Trophoblast cell (in vitro differentiated cells and primary cell): ENCODE results near the gene KRABD2.

Experiments
- DNase-seq, 2 donors: peaks; one replicate each; pipeline ENCODE4 v3.0.0-alpha.2; 2016
- H2AFZ ChIP-seq: 2 replicates; pipeline ENCODE4 v1.6.1; 2013; ENCODE audit warnings: low read length, moderate library complexity, mild to moderate bottlenecking; ENCODE audit not compliant: insufficient read depth, poor library complexity
- H2AK5ac ChIP-seq: 2 replicates; pipeline ENCODE4 v1.6.1; 2013; ENCODE audit warnings: mild to moderate bottlenecking, low read length
- H2BK120ac ChIP-seq: 2 replicates; pipeline ENCODE4 v1.6.1; 2013; ENCODE audit warnings: low read length, mild to moderate bottlenecking, moderate library complexity; ENCODE audit not compliant: insufficient read depth, poor library complexity
- H2BK12ac ChIP-seq: 2 replicates; pipeline ENCODE4 v1.6.1; 2013; ENCODE audit warnings: mild to moderate bottlenecking, low read length, moderate library complexity
- H2BK5ac ChIP-seq: 2 replicates; pipeline ENCODE4 v1.6.1; 2013; ENCODE audit warnings: low read length, low read depth, moderate library complexity, mild to moderate bottlenecking; ENCODE audit not compliant: poor library complexity
- H3K14ac ChIP-seq: 2 replicates; pipeline ENCODE4 v1.6.1; 2013; ENCODE audit warnings: mild to moderate bottlenecking, low read length
- H3K18ac ChIP-seq: 2 replicates; pipeline ENCODE4 v1.6.1; 2013; ENCODE audit warnings: mild to moderate bottlenecking, low read length
- H3K23ac ChIP-seq: 2 replicates; pipeline ENCODE4 v1.6.1; 2013; ENCODE audit warnings: low read length
- H3K27ac ChIP-seq: 2 replicates; pipeline ENCODE4 v1.5.1; 2013; ENCODE audit warnings: low read depth, mild to moderate bottlenecking, inconsistent platforms, low read length, moderate library complexity
- H3K27me3 ChIP-seq: 2 replicates; pipeline ENCODE4 v1.6.1; 2013; ENCODE audit warnings: inconsistent platforms, mild to moderate bottlenecking, low read length, moderate library complexity; ENCODE audit not compliant: insufficient read depth
- H3K36me3 ChIP-seq, 2 experiments: 1 replicate in 1 of 2; 2 replicates in 1 of 2; pipeline ENCODE4 v1.6.1; 2013; ENCODE audit warnings: low read length in 2 of 2, mild to moderate bottlenecking in 2 of 2, moderate library complexity in 1 of 2; ENCODE audit not compliant: insufficient read depth in 2 of 2, control insufficient read depth in 1 of 2
- H3K4ac ChIP-seq: 2 replicates; pipeline ENCODE4 v1.6.1; 2013; ENCODE audit warnings: low read depth, mild to moderate bottlenecking, low read length, moderate library complexity
- H3K4me1 ChIP-seq, 2 experiments: 1 replicate in 1 of 2; 2 replicates in 1 of 2; pipeline ENCODE4 v1.6.1; 2013; ENCODE audit warnings: low read length in 2 of 2, mild to moderate bottlenecking in 2 of 2, moderate library complexity in 1 of 2; ENCODE audit not compliant: insufficient read depth in 2 of 2, control insufficient read depth in 1 of 2
- H3K4me2 ChIP-seq: 2 replicates; pipeline ENCODE4 v1.6.1; 2013; ENCODE audit warnings: inconsistent platforms, mild to moderate bottlenecking, low read length, moderate library complexity
- H3K4me3 ChIP-seq: 2 replicates; pipeline ENCODE4 v1.5.1; 2013; ENCODE audit warnings: mild to moderate bottlenecking, low read depth, low read length, inconsistent platforms
- H3K79me1 ChIP-seq: one replicate; pipeline ENCODE4 v1.6.1; 2013; ENCODE audit warnings: low read length
- H3K79me2 ChIP-seq: 2 replicates; pipeline ENCODE4 v1.6.1; 2013; ENCODE audit warnings: low read length, mild to moderate bottlenecking; ENCODE audit not compliant: control insufficient read depth, insufficient read depth, poor library complexity
- H3K9ac ChIP-seq: 2 replicates; pipeline ENCODE4 v1.6.1; 2013; ENCODE audit warnings: mild to moderate bottlenecking, low read length
- H3K9me3 ChIP-seq: 2 replicates; pipeline ENCODE4 v1.6.1; 2013; ENCODE audit warnings: low read depth, mild to moderate bottlenecking, control low read depth, inconsistent platforms, low read length; ENCODE audit not compliant: insufficient read depth
- H4K12ac ChIP-seq: 2 replicates; pipeline ENCODE4 v1.6.1; 2013; ENCODE audit warnings: low read depth, mild to moderate bottlenecking, low read length, moderate library complexity
- H4K8ac ChIP-seq: 2 replicates; pipeline ENCODE4 v1.6.1; 2013; ENCODE audit warnings: low read depth, mild to moderate bottlenecking, low read length, moderate library complexity
- H4K91ac ChIP-seq: one replicate; pipeline ENCODE4 v1.6.1; 2013; ENCODE audit warnings: low read depth, mild to moderate bottlenecking, low read length, moderate library complexity
- WGBS: extraction: QIAGEN DNeasy Blood & Tissue Kit; methylation state at CpG from one replicate; pipeline ENCODE4 v1.1.7; 2013; ENCODE audit warnings: missing lambda C conversion rate; ENCODE audit not compliant: insufficient read length, insufficient coverage; ENCODE audit errors: extremely low coverage; 5-methylcytosine and 5-hydroxymethylcytosine counted together

Gene KRABD2

DNA sequence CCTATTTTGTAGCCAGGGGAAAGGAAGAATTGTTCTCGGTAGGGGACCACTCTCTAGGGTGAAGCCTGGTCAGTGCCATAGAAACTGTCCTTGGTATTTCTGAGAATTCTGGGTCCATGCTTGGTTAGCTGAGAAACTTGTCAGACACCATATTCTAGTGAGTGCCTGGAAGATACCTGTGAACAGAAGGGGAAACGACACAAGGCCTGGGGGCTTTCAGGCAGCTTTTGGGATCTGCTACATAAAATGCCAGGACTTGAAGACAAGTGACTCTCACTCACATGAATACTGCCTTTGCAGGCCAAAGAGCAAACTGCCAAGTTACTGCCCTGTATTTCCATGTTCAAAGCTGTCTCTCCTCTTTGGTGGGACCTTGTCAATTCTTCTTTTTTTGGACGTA lies 18.6 kb downstream of the KRABD2 start:
- Histone ChIP-seq H3K9me3 (no peaks in the 10 kb centered on the region), H3K4me1 (peaks cover 4 to 9% of the 10 kb centered on the region in 2 experiments), H2BK120ac (no peak overlapping the region), H2AFZ (no peak overlapping the region), H4K12ac (no peak overlapping the region), H3K79me2 (no peaks in the 10 kb centered on the region), H2AK5ac (no peak overlapping the region), H4K8ac (no peak overlapping the region), H3K4me3 (no peak overlapping the region), H4K91ac (no peak overlapping the region), H2BK12ac (no peak overlapping the region), H3K14ac (no peak overlapping the region), H3K4me2 (no peak overlapping the region), H2BK5ac (no peak overlapping the region), H3K36me3 (no peaks in the 10 kb centered on the region), H3K27ac (no peak overlapping the region), H3K4ac (no peak overlapping the region), H3K9ac (no peak overlapping the region), H3K79me1 (no peaks in the 10 kb centered on the region), H3K27me3 (no peaks in the 10 kb centered on the region), H3K23ac (no peak overlapping the region), H3K18ac (no peak overlapping the region)
- DNase-seq: no peak
- no CpG with 5 or more reads among the region's 3 CpGs for WGBS

DNA sequence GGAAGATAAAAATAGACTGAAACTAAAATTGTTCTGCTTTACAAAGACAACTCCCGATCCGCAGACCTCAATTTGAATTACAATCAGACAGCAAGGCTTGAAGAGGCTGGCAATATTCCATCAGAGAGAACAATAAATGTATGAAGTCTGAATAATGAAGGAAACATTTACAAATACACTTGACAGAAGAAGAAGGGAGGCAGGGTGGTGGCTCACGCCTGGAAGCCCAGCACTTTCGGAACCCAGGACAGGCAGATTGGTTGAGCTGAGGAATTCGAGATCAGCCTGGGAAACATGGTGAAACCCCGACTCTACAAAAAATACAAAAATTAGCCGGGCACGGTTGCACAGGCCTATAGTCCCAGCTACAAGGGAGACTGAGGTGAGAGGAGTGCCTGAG lies 22.3 kb downstream of the KRABD2 start:
- Histone ChIP-seq H3K23ac (no peak overlapping the region), H3K4me1 (no peaks in the 10 kb centered on the region), H4K12ac (no peak overlapping the region), H3K27ac (no peak overlapping the region), H2BK5ac (no peak overlapping the region), H3K4ac (no peak overlapping the region), H3K79me1 (no peaks in the 10 kb centered on the region), H3K36me3 (no peaks in the 10 kb centered on the region), H3K4me3 (no peak overlapping the region), H3K9me3 (no peaks in the 10 kb centered on the region), H3K27me3 (no peaks in the 10 kb centered on the region), H2BK120ac (no peak overlapping the region), H3K79me2 (no peaks in the 10 kb centered on the region), H3K14ac (no peak overlapping the region), H2AFZ (no peak overlapping the region), H3K4me2 (no peak overlapping the region), H4K91ac (no peak overlapping the region), H2AK5ac (no peak overlapping the region), H3K9ac (no peak overlapping the region), H2BK12ac (no peak overlapping the region), H3K18ac (no peak overlapping the region), H4K8ac (no peak overlapping the region)
- no CpG with 5 or more reads among the region's 8 CpGs for WGBS
- no peak for DNase-seq

DNA sequence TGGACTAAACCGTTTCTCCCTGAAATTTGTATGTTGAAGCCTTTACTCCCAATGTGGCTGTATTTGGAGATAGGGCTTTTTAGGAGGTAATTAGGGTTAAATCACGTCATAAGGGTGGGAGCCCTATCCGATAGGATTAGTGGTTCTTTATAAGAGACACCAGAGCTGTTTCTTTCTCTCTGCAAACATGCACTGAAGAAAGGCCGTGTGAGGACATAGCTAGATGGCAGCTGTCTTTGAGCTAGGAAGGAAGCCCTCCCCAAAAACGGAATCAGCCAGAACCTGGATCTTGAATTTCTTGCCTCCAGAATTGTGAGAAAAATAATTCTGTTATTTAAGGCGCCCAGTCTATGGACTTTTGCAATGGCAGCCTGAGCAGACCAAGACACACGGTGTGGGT lies 22.8 kb downstream of the KRABD2 start:
- Histone ChIP-seq H2AFZ (no peak overlapping the region), H3K4ac (no peak overlapping the region), H3K79me2 (no peaks in the 10 kb centered on the region), H3K27me3 (no peaks in the 10 kb centered on the region), H2BK12ac (no peak overlapping the region), H3K4me1 (no peaks in the 10 kb centered on the region), H3K14ac (no peak overlapping the region), H4K12ac (no peak overlapping the region), H3K4me2 (no peak overlapping the region), H3K9me3 (no peaks in the 10 kb centered on the region), H3K23ac (no peak overlapping the region), H3K9ac (no peak overlapping the region), H2BK5ac (no peak overlapping the region), H3K36me3 (no peaks in the 10 kb centered on the region), H3K4me3 (no peak overlapping the region), H4K8ac (no peak overlapping the region), H4K91ac (no peak overlapping the region), H3K18ac (no peak overlapping the region), H2AK5ac (no peak overlapping the region), H3K27ac (no peak overlapping the region), H2BK120ac (no peak overlapping the region), H3K79me1 (no peaks in the 10 kb centered on the region)
- DNase-seq: no peak
- no CpG with 5 or more reads among the region's 7 CpGs for WGBS

DNA sequence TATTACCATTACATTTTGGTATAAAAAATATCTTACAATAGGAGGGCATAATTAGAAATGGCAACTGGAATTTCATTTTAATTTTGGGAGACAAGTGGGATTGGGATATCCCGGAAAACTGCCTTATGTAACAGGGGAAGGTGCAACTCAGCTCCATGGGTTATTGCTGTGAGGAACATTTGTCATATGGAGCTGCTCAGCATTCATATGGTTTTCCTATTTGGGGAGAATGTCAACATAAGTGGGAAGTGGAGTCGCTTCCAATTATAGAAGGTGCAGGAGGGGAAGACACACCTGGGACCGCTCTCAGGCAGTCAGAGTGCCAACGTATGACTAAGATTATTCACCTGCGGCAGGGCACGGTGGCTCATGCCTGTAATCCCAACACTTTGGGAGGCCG lies 26.2 kb downstream of the KRABD2 start:
- Histone ChIP-seq H3K27ac (no peak overlapping the region), H3K18ac (no peak overlapping the region), H3K9ac (no peak overlapping the region), H3K36me3 (no peaks in the 10 kb centered on the region), H2BK5ac (no peak overlapping the region), H3K4ac (no peak overlapping the region), H4K91ac (no peak overlapping the region), H3K23ac (no peak overlapping the region), H3K14ac (no peak overlapping the region), H3K79me2 (no peaks in the 10 kb centered on the region), H4K12ac (no peak overlapping the region), H3K9me3 (no peaks in the 10 kb centered on the region), H3K4me2 (no peak overlapping the region), H2AFZ (no peak overlapping the region), H3K79me1 (no peaks in the 10 kb centered on the region), H2BK120ac (no peak overlapping the region), H3K4me1 (no peaks in the 10 kb centered on the region), H3K4me3 (no peak overlapping the region), H4K8ac (no peak overlapping the region), H2BK12ac (no peak overlapping the region), H2AK5ac (no peak overlapping the region), H3K27me3 (no peaks in the 10 kb centered on the region)
- DNase-seq: no peak
- no CpG with 5 or more reads among the region's 7 CpGs for WGBS
